ENCODE data around the gene SOHLH2.

GRCh38 chr13:36175621-36176020, 38.7 kb downstream of the SOHLH2 start:
- TF ChIP-seq CTCF (IDR thresholded peaks at IDR 0.05; ENCODE audit: low read depth, low read length) (no peak), POLR2A (IDR thresholded peaks at IDR 0.05; ENCODE audit: extremely low read depth, insufficient read length) (no peak), MAX (IDR thresholded peaks at IDR 0.05; ENCODE audit: low read depth, low read length) (no peak)
